CD4-positive, alpha-beta T cell treated with Interferon gamma for 1 hour (primary cell): ENCODE results near the gene TANK.
"Not testable (repeated sequence)": the region's sequence is repeated elsewhere in the genome, so short reads cannot be mapped to it uniquely, and the experiment has no call there.

Experiments used
- DNase-seq: peaks from one replicate; pipeline ENCODE4 v3.0.0-alpha.2; 2020

The TANK gene

GRCh38 chr2:161280906-161281323 lies 120.7 kb downstream of the TANK start:
- DNase-seq = peak; percentile 26

- not testable (repeated sequence) for DNase-seq
Measured at GRCh38 chr2:161281615-161282310, 121.5 kb downstream of the TANK start.

GRCh38 chr2:161282311-161282644 lies 122.0 kb downstream of the TANK start:
- not testable (repeated sequence) for DNase-seq

GRCh38 chr2:161283926-161284325 lies 123.7 kb downstream of the TANK start:
- no peak for DNase-seq
